GM18498 (cell line): ENCODE measurements around the gene SORCS3.

Experiments used
- ATAC-seq: cut with Tn5 transposase; IDR thresholded peaks from one replicate; pipeline ENCODE4 v1.9.1; 2021; ENCODE audit warnings: mild to moderate bottlenecking, moderate library complexity; ENCODE audit not compliant: unreplicated experiment

SORCS3 gene

DNA sequence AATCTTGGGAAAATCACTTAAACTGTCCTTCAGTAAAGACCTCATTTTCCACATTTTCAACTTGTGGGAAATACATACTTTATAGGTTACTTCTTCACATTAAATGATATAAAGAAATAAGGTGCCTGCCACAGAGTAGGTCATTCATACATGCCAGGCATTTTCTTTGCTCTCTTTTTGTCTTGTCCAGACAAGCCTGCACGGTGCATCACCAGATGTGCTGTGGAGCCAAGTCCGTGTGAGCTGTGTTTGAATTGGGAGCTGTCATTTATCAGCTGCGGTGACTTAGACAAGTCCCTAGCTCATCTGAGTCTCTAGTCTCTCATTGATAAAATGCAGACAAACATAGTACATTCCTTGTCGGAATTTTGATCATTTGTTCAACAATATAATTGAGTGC is 432.9 kb downstream of the SORCS3 start:
- no peak for ATAC-seq

DNA sequence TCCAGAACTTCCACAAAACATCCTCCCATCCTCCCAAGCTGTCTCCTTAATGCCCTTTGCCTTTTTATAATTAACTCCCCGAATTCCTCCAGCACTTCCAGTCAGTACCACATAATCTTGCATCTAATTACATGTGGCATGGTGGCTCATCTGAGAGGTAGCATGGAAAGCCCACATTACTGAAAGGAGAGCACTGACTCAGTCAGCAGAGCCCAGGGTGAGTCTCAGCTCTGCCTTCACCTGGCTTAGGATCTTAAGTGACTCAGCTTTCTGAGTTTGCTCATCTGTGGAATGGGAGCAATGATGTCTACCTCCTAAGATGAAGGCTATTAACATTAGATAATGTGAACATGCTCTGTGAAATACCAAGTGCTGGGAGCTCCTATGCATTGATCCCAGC is 433.9 kb downstream of the SORCS3 start:
- ATAC-seq = no peak

DNA sequence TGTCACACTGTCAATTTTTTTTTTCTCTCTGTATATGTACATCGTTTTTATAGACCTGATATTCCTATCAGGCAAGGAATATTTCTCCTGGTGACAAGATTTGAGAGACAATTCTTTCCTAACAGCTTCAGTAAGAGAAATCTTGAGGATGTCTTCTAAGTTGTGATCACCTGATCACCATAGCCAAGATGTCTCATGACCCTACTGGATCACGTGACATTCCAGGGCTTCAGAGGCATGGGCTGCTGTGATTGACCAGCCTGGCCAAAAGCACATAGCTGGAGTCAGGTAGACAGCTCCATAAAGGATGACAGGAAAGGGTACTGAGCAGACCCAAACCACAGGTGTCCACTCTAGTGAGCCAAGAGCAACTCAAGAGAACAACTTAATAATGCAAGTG is 444.9 kb downstream of the SORCS3 start:
- ATAC-seq = no peak

DNA sequence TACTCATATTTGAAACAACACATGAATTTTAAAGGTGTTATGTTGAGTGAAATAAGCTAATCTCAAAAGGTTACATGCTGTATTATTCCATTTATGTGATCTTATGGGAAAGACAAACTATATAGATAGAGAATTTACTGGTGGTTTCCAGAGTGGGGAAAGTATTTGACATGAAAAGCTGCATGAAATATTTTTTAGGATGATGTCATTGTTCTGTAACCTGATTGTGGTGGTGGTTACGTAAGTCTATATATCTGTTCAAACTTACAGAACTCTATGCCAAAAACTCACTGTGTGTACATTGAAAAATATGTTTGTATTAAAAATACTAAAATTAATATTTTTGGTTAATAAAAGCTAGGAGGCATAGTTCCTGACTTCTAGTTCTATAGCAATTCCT is 453.0 kb downstream of the SORCS3 start:
- no peak for ATAC-seq

DNA sequence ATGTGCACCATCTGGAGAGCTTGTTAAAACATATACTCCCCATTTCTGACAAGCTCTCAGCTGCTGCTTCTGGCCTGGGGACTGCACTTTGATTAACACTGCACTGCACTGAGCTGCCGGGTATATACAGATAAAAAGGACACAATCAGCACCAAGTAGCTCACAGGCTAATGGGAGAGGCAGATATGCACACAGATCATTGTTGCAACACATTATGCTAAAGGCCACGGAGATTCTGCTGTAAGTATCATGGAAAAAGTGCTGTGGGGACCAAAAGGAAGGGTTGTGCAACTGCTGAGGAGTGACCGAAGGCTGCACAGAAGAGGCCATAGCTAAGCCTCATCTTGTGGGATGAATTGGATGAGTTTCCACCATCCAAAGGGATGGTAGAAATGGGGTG is 455.2 kb downstream of the SORCS3 start:
- no peak for ATAC-seq

DNA sequence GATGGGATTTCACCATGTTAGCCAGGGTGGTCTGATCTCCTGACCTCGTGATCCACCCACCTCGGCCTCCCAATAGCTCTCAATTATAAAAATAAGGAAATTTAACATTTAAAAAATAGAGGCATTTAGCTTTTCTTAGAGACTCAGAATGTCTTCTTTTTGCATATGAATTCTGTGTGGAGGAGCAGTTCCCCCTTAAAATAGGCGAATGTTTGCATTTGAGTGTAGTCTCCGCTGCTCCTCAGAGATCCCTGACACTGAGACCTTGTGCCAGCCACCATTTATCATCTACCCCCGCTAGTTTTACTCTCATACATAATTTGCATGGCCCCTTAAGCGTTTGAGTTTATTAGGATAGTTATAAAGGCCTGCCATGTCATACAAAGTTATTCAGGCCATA is 461.9 kb downstream of the SORCS3 start:
- no peak for ATAC-seq

DNA sequence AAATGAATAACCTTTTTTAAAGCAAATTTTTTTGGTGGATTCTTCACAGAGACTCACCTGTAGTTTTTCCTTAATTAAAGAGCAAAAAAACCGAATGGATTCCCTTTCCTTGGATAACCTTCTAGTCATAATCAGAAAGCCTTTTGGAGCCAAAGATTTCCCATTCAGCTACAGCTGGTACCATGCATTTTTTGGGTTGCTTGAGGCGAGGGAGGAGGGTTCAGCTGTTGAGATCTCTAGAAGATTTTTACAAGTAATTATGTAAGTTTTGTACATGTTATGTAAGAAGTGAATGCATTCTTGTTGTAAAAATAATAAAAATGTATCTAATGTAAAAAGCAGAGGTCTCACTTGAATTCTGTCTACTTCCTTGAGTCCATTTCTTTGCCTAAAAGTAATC is 463.2 kb downstream of the SORCS3 start:
- ATAC-seq = no peak

DNA sequence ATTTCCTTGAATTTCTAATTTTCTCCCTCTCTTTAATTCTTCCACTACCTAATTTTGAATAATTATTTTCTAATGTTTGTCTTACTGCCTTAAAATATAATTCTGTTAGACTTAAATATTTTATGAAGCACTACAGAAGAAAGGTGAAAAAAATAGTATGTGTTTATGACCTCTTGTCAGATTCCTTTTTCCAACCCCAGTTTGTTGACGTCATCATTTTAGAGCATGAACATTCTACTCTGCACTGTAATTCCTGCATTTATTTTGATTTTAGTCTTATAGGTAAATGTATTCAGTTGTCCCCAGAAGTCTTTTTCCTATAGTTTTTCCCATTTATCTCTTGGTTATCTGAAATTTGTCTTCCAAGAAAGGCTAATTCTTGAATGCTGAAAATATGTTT is 468.1 kb downstream of the SORCS3 start:
- ATAC-seq = no peak

DNA sequence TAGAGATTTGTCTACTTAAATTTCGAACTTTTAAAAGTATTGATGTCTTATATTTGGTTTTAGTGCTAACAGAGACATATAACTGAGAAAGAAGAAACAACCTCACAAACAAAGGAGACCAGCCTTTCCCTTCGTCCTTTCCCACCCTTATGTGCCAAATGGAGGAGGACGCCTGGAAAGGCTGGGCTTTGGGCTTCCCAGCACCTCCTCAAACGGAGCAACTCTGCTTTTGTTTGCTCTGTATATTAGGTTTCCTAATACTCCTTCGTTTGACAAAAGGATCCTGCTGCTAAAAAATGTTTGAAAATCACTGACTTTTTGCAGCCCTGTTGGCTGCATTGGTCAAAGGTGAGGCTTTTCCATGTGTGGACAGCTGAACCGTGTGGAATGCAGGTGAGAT is 471.8 kb downstream of the SORCS3 start:
- no peak for ATAC-seq

DNA sequence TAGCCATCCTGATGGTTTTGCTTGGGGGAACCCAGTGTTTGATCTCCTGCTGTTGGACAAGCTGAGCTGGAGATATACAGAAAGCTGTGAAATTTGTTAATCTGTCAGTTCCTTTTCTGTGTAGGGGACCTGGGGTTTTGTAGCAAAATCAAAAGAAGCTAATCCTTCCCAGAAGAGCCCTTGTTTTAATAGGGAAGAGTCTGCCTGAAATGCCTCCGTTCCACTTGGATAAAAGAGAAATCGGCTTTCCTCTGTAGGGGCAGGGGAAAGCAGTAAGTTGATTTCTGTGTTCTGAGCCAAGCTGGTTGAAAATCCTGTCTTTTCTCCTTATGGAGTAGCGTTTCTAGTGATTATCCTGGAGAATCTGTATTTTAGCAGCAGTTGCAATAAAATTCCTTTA is 472.6 kb downstream of the SORCS3 start:
- no peak for ATAC-seq

DNA sequence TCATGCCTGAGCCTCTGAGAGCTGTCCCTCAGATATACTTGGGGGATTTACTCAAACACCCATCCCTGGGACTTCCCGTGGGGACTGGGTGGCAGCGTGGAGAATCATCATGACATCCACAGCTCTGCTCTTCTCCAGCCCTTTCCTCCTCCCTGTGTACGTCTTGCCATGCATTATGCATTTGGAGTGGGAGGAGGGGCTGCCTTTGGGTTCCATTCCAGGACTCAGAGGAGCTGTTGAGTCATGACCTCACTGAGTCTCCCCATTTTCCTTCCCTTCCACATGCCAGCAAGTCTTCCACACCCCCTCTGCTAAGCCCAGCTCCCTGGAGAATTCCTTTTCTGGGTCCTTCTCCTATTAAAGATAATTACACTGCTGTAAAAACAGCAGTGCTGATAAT is 480.7 kb downstream of the SORCS3 start:
- no peak for ATAC-seq

DNA sequence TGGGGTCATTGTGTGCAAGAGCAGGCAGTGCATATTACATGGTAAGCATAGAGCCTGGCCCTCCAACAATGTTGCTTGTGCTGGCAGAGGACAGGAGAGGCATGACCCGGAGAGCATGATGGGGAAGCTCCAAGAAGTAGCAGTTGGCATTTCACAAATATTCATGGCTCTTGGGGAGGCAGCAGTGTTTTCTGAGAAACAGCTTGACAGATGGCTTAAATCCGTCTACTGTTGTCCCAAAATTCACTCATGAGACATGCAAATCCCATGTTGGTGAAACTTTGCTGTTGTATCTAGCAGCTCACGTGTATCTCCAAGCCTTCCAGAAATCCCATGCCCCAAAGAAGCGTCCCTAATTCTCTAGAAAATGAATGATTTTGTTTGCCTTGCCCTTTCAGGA is 487.0 kb downstream of the SORCS3 start:
- ATAC-seq = no peak

DNA sequence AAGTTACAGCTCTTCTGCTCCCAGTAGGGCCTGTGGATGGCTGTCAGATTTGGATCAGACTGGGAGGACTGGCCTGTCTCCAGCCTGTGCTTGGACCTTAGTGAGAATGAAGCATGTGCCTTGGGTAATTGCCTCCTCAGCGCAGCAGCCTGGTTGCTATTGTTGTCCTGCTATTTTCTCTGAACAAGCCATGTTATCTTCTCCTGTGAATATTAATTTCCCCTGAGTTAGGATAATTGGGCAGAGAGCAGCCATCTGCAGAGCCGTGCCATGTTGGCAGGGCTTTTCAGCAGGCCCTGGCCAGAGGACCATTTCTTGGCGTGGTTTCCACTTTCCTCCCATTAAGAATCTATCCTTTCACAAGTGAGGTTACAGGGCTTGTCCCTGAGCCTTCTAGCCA is 497.3 kb downstream of the SORCS3 start:
- ATAC-seq = no peak

DNA sequence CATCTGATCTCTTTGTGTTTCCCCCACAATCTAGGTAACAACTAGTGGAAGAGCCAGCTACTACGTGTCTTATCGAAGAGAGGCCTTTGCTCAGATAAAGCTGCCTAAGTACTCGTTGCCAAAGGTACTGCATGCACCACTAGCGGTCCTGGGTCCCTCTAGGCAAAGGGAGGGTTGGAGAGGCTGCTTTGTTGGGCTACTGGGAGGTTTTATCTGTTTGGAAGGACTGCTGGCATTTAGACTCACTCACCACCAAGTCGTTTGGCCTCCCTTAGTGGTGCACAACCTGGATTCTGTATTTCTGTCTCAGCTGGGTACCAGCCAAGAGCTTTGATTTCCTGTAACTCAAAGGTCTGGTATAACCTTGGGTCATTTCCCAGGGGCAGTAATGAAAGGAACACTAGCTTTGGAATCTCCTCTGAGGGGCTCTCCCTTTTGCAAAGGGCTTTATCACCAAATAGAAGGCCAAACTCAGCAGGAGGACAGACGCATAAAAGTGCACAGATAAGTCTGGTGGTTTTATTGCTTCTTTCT is 498.3 kb downstream of the SORCS3 start:
- no peak for ATAC-seq

DNA sequence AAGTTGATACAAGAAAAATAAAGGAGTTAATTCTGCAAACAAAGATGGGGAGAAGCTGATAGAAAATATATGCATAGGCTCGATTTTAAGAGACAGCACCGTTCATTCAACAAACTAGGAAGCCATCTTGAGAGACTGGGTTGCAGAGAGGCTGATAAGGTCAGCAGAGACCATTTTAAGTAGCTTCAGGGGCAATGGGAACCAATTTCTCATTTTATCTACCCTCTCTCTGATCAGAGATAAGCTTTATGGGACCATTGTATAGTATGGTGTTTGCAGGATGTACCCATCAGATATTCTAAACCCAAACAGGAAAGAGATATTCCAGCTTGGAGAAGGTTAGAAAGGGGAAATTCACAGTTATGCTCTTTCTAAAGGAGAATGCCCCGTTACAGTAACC is 499.5 kb downstream of the SORCS3 start:
- ATAC-seq = no peak

DNA sequence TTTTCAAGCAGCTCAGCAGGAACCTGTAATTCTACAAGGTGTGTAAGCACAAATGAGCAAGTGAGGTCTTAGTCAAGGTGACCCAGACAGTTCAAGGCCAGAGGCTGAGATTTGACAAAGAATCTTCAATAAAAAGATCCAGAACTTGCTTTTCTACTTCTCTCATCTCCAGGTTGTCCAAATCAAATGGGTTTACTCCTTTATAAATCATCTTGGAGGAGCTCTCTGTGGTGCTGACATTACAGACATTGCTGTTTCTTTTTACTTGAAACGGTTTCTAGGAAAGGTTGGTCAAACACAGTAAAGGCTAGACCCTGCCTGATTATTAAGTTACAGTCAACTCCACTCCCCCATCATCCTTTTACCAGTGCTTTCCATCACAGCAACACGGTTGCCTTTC is 504.6 kb downstream of the SORCS3 start:
- ATAC-seq = no peak

DNA sequence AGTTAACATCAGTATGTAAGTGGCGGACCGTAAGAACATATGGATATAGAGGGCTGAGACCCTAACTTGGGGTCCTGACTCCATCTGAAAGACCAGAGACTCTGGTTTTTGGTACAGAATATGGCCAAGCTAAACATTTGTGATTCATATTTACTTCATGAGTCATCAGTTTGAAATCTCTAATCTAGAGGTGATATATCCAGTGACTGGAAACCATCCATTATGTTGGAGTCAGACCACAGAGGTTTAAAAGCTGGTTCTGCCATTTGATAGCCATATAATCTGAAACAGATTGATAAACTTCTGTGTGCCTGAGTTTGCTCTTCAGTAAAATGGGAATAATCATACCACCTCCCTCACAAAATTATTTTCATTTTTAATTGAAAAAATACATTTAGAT is 505.3 kb downstream of the SORCS3 start:
- ATAC-seq = no peak

DNA sequence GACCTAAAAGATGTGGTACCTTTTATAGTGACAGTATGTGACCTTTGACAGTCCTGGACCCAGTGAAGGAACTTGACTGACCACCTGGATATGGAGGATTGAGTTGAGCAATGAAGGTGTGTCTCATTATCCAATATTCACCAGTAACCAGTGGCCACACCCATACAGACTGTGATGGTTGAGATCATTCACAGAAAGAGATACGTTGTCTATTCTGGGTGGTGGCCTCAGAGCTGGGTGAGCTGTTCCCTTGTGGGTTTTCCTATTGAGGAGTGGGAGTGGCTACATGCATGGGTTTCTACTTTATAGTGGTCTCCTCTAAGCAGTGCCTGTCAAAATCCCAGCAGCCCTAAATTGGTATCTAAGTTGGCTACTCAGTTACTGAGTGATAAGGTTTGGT is 507.4 kb downstream of the SORCS3 start:
- no peak for ATAC-seq

DNA sequence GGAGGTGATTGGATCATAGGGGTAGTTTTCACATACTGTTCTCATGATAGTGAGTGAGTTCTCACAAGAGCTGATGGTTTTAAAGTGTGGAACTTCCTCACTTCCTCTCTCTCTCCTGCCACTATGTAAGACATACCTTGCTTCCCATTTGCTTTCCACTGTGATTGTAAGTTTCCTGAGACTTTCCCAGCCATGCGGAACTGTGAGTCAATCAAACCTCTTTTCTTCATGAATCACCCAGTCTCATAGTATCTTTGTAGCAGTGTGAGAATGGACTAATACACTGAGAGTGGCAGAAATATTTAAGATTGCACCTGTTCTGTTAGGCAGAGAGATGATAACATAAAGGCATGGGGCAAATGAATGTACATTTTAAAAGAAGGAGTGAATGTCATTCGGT is 507.8 kb downstream of the SORCS3 start:
- ATAC-seq = no peak

DNA sequence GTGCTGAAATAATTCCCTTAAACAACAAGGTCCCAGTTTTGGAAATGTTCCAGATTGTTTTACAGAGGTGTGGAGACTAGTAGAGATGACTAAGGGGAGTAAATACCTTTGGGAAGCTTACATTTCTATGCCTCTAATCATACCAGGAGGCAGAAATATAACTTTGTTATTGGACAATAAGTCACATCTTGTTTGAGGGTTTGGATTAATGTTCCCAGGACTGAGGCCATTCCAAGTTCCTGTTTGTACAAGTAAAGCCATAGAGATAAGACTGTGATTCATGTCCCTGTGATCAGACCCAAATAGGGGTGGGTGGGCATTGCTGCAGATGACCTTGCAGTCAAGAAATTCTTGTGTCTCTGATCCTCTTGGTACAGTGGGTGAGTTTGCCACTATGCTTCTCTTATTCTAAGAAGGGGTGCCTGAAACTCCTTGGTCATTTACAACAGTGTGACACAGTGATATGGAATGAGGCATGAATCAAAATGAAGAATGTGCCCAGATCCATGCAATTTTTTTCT is 508.3 kb downstream of the SORCS3 start:
- ATAC-seq = no peak

DNA sequence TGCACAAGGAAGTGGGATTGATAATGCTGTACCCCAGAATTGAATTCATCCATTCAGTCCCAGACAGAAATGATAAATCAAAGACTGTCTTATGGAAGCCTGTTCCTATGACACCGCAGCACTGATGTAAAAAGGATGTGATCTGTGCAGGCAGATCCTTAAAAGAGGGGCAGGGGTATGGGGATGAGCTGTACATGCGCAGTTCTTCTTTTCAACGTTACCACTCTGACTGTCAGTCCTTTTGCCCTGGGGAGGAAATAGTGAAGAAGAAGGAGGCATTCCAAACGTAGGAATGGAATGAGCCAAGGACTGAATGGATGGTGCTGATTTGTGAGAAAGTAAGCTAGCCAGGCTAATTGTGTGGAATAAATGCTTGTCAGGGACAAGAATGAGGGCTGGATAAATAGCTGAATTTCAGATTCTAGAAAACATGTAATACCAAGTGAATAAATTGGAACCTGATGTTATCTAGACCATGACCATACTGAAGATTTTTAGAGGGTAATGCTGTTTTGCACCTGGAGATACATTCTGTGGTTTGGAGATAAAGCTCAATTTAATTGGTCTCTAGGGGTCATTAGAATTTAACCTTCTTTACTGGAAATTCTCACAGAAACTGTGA is 509.3 kb downstream of the SORCS3 start:
- ATAC-seq = no peak

DNA sequence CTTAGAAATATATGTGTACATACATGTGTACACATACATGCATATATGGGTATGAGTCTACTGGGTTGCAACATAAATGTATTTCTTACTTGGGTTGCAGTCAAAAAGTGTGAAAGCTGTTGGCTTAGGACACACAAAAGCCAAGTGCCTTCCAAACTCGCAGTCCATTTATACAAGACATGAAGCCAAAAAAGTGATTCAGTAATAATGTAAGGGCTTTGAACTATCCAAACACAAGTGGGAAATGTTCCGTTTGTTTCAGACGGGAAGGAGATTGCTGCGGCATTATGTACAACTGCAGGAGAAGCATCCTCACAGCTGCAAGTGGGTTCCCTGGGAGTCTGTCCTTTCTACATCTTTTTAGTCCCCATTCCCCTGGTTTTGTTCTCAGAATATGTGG is 513.6 kb downstream of the SORCS3 start:
- ATAC-seq = no peak

DNA sequence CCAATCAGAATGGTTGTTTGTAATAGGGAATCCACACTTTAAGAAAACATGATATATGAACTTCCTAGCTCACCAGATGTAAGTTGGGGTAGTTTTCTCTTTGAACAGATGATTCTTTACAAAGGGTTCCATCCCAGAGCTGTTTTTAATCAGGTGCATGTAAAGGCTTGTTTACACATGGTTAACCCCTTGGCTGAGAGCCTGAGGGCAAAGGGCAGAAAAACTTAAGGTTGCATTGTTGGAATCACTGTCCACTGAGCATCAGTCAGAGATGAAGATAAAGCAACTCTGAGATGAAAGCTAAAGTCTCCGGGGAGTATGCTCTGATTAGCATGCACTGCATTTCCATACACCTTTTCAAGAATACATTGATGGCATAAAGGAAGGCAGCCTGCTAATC is 518.2 kb downstream of the SORCS3 start:
- ATAC-seq = no peak
